HepG2 (cell line): Measurements from ENCODE around the gene YTHDF1. TPM values are rescaled to one million over a fixed set of nuclear protein-coding genes. Genes with fewer than 3 reads are reported as not detected.

Experiments used
- CREB1 ChIP-seq, 2 experiments: fragments of 450-650 bp in 1 of 2; IDR thresholded peaks; 2 replicates each; pipeline ENCODE4 v1.6.1; 2016 to 2017; ENCODE audit warnings: control low read depth in 1 of 2, mild to moderate bottlenecking in 1 of 2, missing compliant biosample characterization in 1 of 2, missing genetic modification characterization in 1 of 2
- HIVEP1 ChIP-seq: sonication (generic); formaldehyde crosslinking; IDR thresholded peaks from 2 replicates; pipeline ENCODE4 v1.4.0; 2020; ENCODE audit warnings: mild to moderate bottlenecking, missing genetic modification reagents
- MXD4 ChIP-seq: IDR thresholded peaks from 2 replicates; pipeline ENCODE4 v1.6.1; 2016; ENCODE audit warnings: mild to moderate bottlenecking, missing biosample characterization, missing genetic modification reagents
- NFIC ChIP-seq: IDR thresholded peaks from 2 replicates; pipeline ENCODE4 v1.6.1; 2012; ENCODE audit warnings: mild to moderate bottlenecking, low read length, inconsistent platforms
- NPAS2 ChIP-seq: sonication (generic); formaldehyde crosslinking; IDR thresholded peaks from 2 replicates; pipeline ENCODE4 v1.8.0; 2022; ENCODE audit warnings: mild to moderate bottlenecking, missing genetic modification reagents, borderline replicate concordance
- SMC3 ChIP-seq: IDR thresholded peaks from 2 replicates; pipeline ENCODE4 v1.6.1; 2011; ENCODE audit warnings: low read length, improper control_type of control experiment
- SP4 ChIP-seq: sonication (generic); formaldehyde crosslinking; IDR thresholded peaks from 2 replicates; pipeline ENCODE4 v1.8.1; 2023; ENCODE audit warnings: mild to moderate bottlenecking, missing genetic modification reagents
- ZNF121 ChIP-seq: sonication (generic); formaldehyde crosslinking; IDR thresholded peaks from 2 replicates; pipeline ENCODE4 v1.5.0; 2020; ENCODE audit warnings: mild to moderate bottlenecking, missing genetic modification reagents
- ZNF530 ChIP-seq: sonication (generic); formaldehyde crosslinking; IDR thresholded peaks from 2 replicates; pipeline ENCODE4 v1.5.0; 2020; ENCODE audit warnings: low read depth, mild to moderate bottlenecking, missing genetic modification reagents
- ZNF672 ChIP-seq: sonication (generic); formaldehyde crosslinking; IDR thresholded peaks from 2 replicates; pipeline ENCODE4 v1.8.1; 2022; ENCODE audit warnings: missing genetic modification reagents
- ZNF777 ChIP-seq: sonication (generic); formaldehyde crosslinking; IDR thresholded peaks from 2 replicates; pipeline ENCODE4 v1.4.0; 2020; ENCODE audit warnings: missing genetic modification reagents
- polyA plus RNA-seq, 8 experiments: library from polyadenylated mRNA; depleted of rRNA in 3 of 8; stranded (reverse) in 7 of 8; unstranded in 1 of 8; fragments of >200 nt; fragmentation: Illumina TruSeq in 4 of 8; extraction: Trizol in 4 of 8; gene quantifications; 2 replicates each; pipeline versions ENCODE4 v1.2.1 to v1.2.3, GENCODE V29; 2011 to 2016; ENCODE audit warnings: low read depth in 4 of 8, missing spikeins in 1 of 8, mixed read lengths in 1 of 8; ENCODE audit not compliant: insufficient read depth in 1 of 8
- total RNA-seq, 5 experiments: library from RNA; depleted of rRNA; stranded (reverse); fragments of >200 nt; fragmentation: Illumina TruSeq; extraction: Trizol; gene quantifications; 2 replicates each; pipeline ENCODE4 v1.2.3, GENCODE V29; 2016; ENCODE audit warnings: low read depth in 1 of 5
- TF ChIP-seq, protein P1 (sequence below): sonication (generic); formaldehyde crosslinking; IDR thresholded peaks from 2 replicates; pipeline ENCODE4 v1.9.0; 2022; ENCODE audit warnings: missing genetic modification reagents, mild to moderate bottlenecking, borderline replicate concordance
- TF ChIP-seq, protein P2 (sequence below): sonication (generic); formaldehyde crosslinking; IDR thresholded peaks from 2 replicates; pipeline ENCODE4 v1.5.0; 2020; ENCODE audit warnings: mild to moderate bottlenecking, missing genetic modification reagents, moderate library complexity
- TF ChIP-seq, protein P3 (sequence below): sonication (generic); formaldehyde crosslinking; IDR thresholded peaks from 2 replicates; pipeline ENCODE4 v1.4.0; 2020; ENCODE audit warnings: missing genetic modification reagents
- TF ChIP-seq, protein P4 (sequence below), 2 experiments: sonication (generic) in 1 of 2; formaldehyde crosslinking in 1 of 2; IDR thresholded peaks; 2 replicates each; pipeline versions ENCODE4 v1.4.0 to v1.6.1; 2018 to 2020; ENCODE audit warnings: missing genetic modification reagents in 2 of 2, borderline replicate concordance in 1 of 2, low read depth in 1 of 2, mild to moderate bottlenecking in 1 of 2, missing biosample characterization in 1 of 2
- TF ChIP-seq, protein P5 (sequence below): sonication (generic); formaldehyde crosslinking; IDR thresholded peaks from 2 replicates; pipeline ENCODE4 v1.9.0; 2021; ENCODE audit warnings: missing genetic modification reagents, mild to moderate bottlenecking, borderline replicate concordance

The YTHDF1 gene
- total and polyA plus RNA-seq, 2 of the 13 experiments (the other 11 are each of a cell fraction or from before 2014, with no cell fraction given), result 34.5 to 37.7 TPM

DNA sequence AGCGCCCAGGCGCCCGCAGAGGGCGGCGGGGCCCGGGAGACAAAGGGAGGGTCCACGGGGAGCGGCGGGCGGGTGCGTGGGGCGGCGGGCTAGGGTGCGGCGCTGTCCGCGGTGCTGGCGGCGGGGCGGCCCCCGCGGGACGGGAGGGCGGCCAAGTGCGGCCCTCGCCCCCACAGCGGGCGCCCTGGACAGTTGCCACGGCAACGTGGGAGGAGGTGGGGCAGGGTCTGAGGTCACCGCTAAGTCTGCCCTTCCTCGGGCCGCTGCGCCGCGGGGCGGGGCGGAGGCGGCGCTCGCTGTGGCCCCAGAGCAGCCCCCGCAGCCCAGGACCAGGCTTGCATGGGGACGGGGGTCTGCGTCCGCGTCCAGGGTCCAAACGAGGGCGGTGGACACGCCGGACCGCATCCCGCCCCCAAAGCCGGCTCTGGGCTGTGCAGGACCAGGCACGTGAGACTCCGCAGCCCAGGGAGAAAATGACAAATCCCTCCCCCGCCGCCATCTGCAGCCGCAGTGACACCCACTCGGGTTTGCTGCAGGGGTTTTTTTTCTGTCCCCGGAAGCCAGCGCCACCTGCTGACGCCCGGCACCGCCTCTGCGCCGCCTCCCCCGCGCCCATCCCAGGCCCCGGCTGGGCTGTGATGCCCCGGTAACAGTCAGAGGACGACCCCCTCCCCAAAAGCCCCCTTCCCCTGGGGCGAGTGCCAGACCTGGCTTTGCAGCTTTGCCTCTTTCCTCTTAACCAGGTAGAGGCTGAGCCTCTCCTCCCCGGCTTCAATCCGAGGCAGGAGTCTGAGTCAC is 36.8 kb downstream of the YTHDF1 start (continued):
- TF ChIP-seq MXD4 (CRISPR knock-in tag) (0 out of 2 replicates have a peak, but pooled peaks have one; percentile 29), ZNF672 (CRISPR knock-in tag) (no peak), ZNF777 (0 out of 2 replicates have a peak, but pooled peaks have one; percentile 19), CREB1 (IDR thresholded peaks at IDR 0.05) (no peak), CREB1 (CRISPR knock-in tag; IDR thresholded peaks at IDR 0.05) (no peak), SMC3 (peak; percentile 11; the same call in 1 of the 2 replicates), HIVEP1 (CRISPR knock-in tag) (no peak; the same call in 1 of the 2 replicates), ZNF121 (CRISPR knock-in tag) (no peak), SP4 (peak; percentile 37; the same call in 1 of the 2 replicates), NFIC (no peak), ZNF530 (CRISPR knock-in tag) (no peak), NPAS2 (CRISPR knock-in tag) (no peak)
- TF ChIP-seq, protein P1, sequence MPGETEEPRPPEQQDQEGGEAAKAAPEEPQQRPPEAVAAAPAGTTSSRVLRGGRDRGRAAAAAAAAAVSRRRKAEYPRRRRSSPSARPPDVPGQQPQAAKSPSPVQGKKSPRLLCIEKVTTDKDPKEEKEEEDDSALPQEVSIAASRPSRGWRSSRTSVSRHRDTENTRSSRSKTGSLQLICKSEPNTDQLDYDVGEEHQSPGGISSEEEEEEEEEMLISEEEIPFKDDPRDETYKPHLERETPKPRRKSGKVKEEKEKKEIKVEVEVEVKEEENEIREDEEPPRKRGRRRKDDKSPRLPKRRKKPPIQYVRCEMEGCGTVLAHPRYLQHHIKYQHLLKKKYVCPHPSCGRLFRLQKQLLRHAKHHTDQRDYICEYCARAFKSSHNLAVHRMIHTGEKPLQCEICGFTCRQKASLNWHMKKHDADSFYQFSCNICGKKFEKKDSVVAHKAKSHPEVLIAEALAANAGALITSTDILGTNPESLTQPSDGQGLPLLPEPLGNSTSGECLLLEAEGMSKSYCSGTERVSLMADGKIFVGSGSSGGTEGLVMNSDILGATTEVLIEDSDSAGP, result 0 out of 2 replicates have a peak, but pooled peaks have one; percentile 10
- TF ChIP-seq, protein P2, sequence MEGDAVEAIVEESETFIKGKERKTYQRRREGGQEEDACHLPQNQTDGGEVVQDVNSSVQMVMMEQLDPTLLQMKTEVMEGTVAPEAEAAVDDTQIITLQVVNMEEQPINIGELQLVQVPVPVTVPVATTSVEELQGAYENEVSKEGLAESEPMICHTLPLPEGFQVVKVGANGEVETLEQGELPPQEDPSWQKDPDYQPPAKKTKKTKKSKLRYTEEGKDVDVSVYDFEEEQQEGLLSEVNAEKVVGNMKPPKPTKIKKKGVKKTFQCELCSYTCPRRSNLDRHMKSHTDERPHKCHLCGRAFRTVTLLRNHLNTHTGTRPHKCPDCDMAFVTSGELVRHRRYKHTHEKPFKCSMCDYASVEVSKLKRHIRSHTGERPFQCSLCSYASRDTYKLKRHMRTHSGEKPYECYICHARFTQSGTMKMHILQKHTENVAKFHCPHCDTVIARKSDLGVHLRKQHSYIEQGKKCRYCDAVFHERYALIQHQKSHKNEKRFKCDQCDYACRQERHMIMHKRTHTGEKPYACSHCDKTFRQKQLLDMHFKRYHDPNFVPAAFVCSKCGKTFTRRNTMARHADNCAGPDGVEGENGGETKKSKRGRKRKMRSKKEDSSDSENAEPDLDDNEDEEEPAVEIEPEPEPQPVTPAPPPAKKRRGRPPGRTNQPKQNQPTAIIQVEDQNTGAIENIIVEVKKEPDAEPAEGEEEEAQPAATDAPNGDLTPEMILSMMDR (CRISPR knock-in tag), result peak; percentile 76
- TF ChIP-seq, protein P3, sequence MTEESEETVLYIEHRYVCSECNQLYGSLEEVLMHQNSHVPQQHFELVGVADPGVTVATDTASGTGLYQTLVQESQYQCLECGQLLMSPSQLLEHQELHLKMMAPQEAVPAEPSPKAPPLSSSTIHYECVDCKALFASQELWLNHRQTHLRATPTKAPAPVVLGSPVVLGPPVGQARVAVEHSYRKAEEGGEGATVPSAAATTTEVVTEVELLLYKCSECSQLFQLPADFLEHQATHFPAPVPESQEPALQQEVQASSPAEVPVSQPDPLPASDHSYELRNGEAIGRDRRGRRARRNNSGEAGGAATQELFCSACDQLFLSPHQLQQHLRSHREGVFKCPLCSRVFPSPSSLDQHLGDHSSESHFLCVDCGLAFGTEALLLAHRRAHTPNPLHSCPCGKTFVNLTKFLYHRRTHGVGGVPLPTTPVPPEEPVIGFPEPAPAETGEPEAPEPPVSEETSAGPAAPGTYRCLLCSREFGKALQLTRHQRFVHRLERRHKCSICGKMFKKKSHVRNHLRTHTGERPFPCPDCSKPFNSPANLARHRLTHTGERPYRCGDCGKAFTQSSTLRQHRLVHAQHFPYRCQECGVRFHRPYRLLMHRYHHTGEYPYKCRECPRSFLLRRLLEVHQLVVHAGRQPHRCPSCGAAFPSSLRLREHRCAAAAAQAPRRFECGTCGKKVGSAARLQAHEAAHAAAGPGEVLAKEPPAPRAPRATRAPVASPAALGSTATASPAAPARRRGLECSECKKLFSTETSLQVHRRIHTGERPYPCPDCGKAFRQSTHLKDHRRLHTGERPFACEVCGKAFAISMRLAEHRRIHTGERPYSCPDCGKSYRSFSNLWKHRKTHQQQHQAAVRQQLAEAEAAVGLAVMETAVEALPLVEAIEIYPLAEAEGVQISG (CRISPR knock-in tag), result peak; percentile 33; the same call in 1 of the 2 replicates
- TF ChIP-seq, protein P4, sequence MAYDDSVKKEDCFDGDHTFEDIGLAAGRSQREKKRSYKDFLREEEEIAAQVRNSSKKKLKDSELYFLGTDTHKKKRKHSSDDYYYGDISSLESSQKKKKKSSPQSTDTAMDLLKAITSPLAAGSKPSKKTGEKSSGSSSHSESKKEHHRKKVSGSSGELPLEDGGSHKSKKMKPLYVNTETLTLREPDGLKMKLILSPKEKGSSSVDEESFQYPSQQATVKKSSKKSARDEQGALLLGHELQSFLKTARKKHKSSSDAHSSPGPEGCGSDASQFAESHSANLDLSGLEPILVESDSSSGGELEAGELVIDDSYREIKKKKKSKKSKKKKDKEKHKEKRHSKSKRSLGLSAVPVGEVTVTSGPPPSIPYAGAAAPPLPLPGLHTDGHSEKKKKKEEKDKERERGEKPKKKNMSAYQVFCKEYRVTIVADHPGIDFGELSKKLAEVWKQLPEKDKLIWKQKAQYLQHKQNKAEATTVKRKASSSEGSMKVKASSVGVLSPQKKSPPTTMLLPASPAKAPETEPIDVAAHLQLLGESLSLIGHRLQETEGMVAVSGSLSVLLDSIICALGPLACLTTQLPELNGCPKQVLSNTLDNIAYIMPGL (CRISPR knock-in tag; IDR thresholded peaks at IDR 0.05; ENCODE audit: borderline replicate concordance in 1 of 2, low read depth in 1 of 2), result 0 out of 4 replicates have a peak, but pooled peaks of 1 of the 2 experiments have one; percentile 33
- TF ChIP-seq, protein P5, sequence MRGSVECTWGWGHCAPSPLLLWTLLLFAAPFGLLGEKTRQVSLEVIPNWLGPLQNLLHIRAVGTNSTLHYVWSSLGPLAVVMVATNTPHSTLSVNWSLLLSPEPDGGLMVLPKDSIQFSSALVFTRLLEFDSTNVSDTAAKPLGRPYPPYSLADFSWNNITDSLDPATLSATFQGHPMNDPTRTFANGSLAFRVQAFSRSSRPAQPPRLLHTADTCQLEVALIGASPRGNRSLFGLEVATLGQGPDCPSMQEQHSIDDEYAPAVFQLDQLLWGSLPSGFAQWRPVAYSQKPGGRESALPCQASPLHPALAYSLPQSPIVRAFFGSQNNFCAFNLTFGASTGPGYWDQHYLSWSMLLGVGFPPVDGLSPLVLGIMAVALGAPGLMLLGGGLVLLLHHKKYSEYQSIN (CRISPR knock-in tag), result no peak
